Adipose tissue (tissue), 3 donors: ENCODE data around the gene CFAP100. TPM values are rescaled to one million over a fixed set of nuclear protein-coding genes. Genes with fewer than 3 reads are reported as not detected.

ENCODE experiments used
- H3K27ac ChIP-seq: one replicate; pipeline ENCODE4 v1.5.1; 2013; ENCODE audit warnings: low read depth, low read length
- WGBS, 3 donors: extraction: QIAGEN DNeasy Blood & Tissue Kit; methylation state at CpG; one replicate each; pipeline ENCODE4 v1.1.7; 2013; 5-methylcytosine and 5-hydroxymethylcytosine counted together
- polyA plus RNA-seq, 3 donors: library from polyadenylated mRNA; stranded (reverse); fragments of 200-250 nt; gene quantifications; one replicate each; pipeline ENCODE4 v1.2.3, GENCODE V29; 2013
- donor health status: healthy with polysubstance abuse.
- donor health status: Bipolar disorder and iron deficiency.
- donor health status: healthy.

The CFAP100 gene
- polyA plus RNA-seq, 3 donors = not detected

DNA sequence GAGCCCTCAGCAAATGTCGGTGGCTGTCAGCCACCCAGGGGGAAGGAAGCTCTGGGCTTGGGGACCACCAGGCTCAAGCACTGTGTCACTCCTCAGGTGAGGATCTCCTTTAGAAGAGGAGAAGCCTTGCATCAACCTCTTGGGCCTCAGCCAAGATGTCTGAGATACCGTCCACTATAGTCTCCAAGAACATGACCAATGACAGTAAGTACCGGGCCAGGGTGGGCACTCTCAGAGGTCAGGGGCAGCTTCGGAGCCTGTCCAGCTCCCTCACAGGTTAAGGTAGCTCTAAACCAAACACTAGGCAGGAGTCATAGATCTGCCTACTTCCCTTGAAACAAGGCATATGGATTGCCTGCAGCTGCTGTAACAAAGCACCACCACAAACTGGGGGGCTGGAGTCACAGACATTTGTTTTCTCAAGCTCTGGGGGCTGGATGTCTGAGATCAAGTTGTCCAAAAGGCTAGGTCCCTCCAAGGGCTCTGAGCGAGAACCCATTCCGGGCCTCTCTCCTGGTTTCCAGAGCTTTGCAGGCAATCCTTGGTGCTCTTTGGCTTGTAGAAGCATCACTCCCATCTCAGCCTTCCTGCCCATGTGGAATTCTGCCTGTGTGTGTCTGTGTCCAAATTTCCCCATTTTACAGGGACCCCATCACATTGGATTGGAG, 1.3 kb downstream of the CFAP100 start:
- H3K27ac ChIP-seq = no peak overlapping the region
- WGBS, 3 donors = 92 to 96% (median 95%) methylated on average over 6 of the region's 6 CpGs

DNA sequence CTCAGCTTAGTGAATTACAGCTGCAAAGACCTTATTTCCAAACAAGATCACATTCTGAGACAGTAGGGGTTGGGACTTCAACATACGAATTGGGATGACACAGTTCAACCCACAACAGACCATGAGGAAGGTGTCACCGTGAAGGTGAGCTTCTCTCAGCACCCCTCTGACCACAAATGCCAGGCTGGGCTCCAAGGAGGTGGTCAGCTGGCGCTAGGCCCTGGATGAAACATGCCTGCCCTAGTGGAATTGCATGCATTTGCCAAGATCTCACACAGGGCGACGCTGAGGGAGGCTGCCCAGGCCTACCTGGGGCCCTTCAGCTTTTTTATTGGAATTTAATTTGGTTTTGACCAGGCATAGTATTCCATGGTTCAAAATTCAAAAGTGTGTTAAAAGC, 1.8 kb downstream of the CFAP100 start:
- WGBS, 3 donors = 93 to 96% (median 95%) methylated on average over 5 of the region's 5 CpGs
- no peak overlapping the region for H3K27ac ChIP-seq

DNA sequence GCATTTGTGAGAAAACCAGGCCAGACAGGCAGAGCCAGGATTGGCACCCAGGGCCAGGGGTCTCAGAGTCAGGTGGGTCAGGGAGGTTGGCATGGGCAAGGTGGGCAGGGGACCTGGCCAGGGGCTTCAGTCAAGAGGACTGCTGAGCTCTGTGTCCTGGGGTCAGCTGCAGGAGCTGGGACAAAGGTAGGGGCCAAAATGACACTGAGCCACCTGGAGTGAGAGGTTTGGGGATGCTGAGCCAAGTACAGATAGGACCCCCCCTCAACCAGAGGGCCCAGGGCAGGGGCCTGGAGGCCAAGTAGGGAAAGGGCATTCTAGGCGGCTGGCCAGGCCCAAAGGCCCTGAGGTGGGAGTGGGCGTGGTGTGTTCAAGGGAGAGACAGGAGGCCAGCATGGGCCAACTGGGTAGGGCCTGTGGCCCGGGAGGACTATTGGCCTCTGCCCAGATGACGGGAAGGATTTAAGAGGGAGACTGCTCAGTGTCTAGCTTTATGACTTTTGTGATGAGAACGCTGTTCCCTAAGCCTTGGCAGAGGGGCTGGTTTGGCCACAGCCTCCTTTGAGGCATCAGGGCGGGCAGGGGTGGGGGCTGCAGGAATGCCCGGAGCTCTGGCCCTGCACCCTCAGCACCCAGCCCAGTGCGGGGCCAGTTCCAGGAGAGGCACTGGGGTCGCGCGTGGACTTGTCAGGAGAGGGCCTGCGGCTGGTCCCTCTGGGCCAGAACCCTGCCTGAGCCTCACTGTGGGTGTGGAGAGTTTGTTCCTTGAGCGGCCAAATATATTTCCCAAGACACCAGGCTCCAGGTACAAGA, 3.1 kb downstream of the CFAP100 start:
- 76 to 91% (median 82%) methylated on average over 13 of the region's 13 CpGs for WGBS, 3 donors
- H3K27ac ChIP-seq = no peak overlapping the region

DNA sequence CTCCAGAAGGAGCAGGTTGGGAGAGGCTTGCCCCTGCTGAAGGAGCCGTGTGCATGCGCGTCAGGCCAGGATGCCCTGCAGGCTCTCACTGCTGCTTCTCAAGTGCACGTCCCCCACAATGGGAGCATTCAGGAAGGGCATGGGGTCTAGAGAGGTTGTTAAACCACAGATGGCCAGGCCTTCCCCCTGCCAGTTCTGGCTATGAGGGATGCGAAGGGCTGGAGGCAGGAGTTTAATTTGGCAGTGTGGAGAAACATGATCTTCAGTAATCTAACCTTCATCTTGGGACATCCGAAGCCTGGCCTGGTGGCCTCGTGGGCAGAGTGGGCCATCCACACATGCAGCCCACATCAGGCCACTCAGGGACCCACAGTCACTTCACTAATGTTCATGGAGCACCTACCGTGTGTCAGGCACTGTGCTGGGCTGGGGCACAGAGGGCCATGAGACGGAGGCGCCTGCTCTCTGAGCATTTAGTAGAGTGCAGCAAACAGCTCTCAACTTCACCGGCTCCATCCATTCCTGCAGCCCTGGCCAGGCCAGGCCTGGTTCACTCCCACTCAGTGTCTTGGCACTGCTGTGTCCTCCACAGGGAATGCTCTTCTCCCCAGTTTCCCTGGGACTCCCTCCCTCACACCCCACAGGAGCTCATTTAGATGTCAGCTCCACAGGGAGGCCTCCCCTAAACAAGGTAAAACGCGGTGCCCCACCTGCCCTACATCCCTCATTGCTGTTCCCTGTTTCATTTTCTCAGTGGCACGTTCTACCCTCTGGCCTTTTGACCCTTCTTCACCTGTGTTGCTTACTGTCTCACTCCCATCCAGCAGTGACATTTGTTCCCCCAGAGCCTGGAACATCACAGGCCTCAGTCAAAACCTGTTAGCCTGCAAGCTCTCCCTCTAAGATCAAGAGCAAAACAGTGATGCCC, 4.0 kb downstream of the CFAP100 start:
- WGBS, 3 donors = 90 to 93% (median 92%) methylated on average over 14 of the region's 14 CpGs
- no peak overlapping the region for H3K27ac ChIP-seq

DNA sequence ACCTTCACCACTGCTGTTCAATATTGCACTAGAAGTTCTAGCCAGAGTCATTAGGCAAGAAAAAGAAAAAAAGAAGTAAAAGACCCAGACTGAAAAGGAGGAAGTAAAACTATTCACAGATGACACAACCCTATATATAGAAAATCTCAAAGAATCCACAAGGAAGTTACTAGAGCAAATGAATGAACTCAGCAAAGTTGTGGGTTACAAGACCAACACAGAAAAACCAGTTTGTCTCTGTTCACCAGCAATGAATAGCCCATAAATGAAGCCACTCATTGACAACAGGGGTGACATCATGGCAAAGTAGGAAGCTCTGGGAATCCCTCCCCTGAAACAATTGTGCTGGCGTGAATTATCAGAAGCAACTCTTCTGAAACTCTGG, 4.6 kb downstream of the CFAP100 start:
- H3K27ac ChIP-seq = no peak overlapping the region
- WGBS, 3 donors = 69 to 100% (median 89%) methylated on average over 1 of the region's 1 CpG

DNA sequence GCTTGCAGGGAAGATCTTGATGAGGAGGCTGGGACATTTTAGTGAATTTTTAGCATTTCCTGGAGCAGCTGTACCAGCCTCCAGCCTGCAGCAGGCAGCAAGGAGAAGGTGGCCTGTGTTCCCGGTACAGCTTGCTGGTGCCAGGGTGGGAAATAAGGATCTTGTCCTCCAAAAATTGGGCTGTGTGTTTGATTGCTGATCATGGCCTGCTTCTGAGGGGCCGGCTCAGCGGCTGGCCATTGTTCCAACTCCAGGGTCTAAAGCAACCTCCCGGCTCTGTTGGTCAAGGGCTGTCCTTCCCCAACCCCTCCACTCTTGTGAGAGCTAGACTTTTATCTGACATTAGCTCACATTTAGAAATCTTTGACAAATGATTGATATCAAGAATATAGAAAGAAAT, 5.0 kb downstream of the CFAP100 start:
- no peak overlapping the region for H3K27ac ChIP-seq
- WGBS, 3 donors = 86 to 96% (median 94%) methylated on average over 4 of the region's 4 CpGs

DNA sequence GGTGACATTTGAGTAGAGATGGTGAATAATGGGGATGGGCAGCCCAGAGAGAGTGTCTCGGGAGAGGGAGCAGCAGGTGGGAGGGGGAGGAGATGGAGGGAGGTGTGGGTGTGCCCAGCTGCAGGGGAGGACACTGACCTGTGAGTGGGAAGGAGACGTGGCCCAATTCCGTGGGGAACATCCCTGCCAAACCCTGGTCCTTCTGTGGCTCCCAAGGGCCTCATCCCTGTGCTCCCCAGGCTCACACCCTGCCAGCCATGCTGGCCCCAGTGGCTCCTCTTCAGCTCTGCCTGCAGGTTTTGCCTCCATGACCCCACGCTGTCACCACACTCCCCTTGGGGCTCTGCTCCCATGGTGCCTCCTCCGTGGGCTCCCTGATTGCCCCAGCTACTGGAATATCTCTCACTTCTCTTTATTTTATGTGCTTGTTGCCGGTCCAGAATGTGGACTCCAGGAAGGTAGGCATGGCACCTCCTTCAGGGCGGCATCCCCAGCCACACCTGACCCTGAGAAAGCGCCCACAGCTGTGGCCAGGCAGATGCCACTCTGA, 7.0 kb downstream of the CFAP100 start:
- no peak overlapping the region for H3K27ac ChIP-seq
- WGBS, 3 donors = 66 to 74% (median 70%) methylated on average over 7 to 8 of the region's 8 CpGs

DNA sequence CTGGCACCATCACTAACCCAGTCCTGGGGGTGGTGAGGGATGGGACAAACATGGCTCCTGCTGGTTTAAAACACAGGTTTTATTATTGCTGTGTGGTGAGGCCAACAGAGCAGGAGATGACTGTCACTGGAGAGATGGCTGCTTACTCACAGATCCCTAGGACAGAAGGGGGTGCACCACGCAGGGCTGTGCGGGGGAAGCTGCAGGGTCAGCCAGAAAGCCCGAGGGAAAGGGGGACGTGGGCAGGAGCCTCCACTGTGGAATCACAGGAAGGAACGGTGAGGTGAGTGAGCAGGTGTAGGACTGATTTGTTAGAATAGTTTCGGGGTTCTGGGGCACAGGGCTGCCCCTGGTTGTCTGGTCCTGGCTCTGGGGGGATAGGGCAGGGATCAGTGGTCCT, 7.5 kb downstream of the CFAP100 start:
- 67 to 76% (median 74%) methylated on average over 6 of the region's 6 CpGs for WGBS, 3 donors
- no peak overlapping the region for H3K27ac ChIP-seq

DNA sequence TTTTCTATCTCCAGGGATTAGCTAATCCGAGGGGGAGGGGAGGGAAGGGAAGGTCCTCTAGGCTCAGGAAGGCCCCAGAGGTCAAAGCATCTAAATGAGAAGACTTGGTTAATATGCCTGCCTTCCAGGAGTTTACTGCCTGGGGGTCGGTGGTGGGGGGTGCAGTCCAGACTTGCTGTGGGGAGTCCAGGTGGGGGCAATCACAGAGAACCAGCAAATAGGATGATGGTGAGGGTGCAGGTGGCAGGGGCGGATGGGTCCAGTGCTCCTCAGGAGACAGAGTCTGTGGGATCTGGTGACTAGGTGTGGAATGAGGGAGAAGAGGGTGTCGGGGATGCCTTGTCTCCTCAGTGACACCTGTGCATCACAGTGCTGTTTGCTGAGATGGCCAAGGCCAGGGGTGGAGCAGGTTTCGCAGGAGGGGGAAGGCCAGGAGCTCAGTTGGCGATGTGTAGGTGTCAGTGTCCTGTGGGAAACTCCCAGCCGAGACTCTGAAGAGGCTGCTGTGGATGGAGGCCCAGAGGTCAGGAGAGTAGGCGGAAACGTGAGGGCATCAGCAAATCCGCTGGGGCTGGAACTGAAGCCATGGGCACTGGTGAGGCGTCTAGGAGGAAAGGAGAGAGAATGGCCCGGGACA, 8.1 kb downstream of the CFAP100 start:
- H3K27ac ChIP-seq = no peak overlapping the region
- WGBS, 3 donors = 81 to 86% (median 81%) methylated on average over 12 of the region's 12 CpGs

DNA sequence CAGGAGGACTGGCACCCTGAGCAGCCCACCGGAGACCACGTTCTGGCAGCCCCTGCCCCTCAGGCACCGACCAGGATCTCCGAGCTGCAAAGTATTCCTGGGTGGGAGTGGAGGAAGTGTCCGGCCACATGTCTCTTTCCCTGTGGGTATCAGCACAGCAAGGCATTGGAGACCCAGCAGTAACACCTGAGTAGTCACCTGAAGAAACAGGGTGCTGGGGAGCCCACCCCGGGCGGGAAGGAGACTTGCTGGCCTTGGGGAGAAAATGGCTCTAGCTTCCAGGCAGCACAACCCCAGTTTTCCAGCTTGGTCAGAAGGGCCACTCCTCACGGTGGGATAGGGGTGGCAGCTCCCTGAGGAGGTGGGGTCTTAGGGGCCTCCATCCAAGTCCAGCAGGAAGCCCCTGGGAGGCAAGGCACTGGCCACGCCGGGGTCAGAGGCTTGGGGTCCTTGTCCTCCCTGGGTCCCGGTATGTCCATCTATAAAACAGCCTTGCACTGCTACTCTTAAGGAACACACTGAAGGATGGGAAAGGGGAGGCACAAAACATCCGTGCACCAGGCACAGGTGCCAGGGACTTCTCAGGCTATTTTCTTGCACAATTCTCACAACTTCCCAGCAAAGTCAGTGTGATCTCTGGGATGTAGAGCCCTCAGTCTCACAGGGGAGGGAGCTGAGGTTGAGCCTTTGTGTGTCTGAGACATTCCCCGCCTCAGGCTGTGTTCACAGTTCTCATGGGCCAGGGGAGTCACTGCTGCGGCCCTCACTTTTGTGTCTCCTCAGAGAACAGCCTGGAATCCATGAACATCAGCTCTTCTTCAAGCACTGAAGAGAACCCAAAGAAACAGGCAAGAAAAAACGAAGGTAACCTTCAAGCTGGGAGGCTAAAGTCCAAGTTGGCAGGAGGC, 11.9 kb downstream of the CFAP100 start:
- whole genome bisulfite sequencing, 3 donors = 82 to 87% (median 82%) methylated on average over 14 to 15 of the region's 15 CpGs
- no peak overlapping the region for H3K27ac ChIP-seq

DNA sequence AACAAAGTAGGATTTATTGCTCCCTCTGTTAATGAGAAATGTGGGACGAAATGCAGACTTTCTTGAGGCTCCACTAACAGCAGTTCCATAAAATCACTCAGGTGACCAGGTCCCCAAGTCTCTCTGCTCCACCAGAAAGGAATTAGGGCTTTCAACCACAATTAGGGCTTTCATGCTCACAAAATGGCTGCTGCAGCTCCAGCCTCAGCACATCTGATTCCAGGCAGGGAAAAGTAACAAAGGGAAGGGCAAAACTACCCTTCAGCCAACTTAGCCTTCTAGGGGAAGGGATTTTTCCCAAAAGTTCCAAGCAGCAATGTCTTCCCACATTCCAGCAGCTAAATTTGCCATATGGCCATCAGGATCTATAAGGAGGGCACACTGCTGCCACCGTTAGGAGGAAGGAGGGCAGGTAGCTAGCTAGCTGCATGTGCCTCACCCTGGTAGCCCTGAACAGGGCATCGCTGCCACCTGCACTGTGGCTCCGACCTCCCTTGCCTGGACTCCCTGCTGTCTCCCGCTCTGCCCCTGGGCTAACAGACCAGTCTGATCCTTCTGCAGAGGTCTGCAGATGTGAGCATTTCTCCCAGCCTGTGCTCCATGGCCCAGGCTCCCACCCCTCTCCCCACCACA, 12.8 kb downstream of the CFAP100 start:
- WGBS, 3 donors = 81 to 86% (median 85%) methylated on average over 4 to 5 of the region's 5 CpGs
- H3K27ac ChIP-seq = no peak overlapping the region

DNA sequence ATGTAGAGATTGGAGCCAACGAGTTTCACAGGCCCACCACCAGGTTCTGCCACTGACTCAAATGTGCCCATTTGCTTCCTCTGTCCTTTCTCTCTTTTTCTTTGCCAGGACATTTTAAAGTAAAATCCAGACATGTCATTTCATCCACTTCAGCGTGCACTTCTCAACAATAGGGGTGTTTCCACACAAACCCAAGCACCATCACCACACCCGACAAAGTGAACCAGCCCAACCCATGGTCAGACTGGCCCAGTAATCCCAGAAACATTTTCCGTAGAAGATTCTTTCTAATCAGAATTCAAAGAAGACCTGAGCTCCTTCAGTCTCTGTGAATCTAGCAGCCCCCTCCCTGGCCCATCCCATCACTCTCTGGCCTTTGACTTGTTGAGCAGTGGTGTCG, 13.4 kb downstream of the CFAP100 start:
- WGBS, 3 donors = 82 to 89% (median 85%) methylated on average over 5 of the region's 5 CpGs
- no peak overlapping the region for H3K27ac ChIP-seq

DNA sequence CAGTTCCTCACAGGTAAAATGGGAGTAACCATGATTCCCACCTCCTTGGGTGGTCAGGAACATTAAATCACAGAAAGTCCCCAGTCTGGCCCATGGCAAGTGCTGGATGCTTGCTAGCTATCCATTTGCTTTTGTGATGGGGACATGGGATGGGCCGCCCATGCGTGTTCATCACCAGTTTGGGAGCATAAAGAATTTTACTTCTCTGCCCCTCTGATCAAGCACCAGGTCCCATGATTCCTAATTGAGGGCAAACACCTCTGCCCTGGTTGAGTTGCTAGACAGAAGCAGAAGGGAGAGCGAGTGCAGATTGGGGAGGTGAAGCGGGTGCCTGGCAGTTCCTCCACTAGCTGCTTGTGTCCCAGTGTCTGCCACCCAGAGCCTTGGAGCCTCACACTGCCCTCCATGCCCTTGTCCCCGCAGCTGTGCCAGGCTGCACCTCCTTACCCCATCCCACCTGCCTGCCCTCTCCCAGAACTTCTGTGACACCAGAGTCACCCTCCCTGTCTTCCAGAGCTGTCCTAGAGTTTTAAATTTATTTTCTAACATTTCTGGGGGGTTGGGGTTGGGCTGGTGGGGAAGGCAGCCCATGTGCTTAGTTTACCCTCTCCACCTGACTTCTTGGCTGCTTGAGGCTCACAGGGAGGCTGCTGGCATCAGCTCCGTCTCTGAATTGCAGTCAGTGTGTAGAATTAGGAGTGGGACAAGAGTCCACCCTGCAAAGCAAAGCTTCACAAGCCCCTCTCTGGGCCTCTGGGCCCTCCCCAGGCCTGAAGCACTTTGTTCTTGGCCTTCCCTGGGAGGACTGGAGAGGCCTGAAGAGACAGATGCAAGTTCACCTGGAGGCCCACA, 18.4 kb downstream of the CFAP100 start:
- H3K27ac ChIP-seq = no peak overlapping the region
- 87 to 95% (median 89%) methylated on average over 6 of the region's 6 CpGs for WGBS, 3 donors

DNA sequence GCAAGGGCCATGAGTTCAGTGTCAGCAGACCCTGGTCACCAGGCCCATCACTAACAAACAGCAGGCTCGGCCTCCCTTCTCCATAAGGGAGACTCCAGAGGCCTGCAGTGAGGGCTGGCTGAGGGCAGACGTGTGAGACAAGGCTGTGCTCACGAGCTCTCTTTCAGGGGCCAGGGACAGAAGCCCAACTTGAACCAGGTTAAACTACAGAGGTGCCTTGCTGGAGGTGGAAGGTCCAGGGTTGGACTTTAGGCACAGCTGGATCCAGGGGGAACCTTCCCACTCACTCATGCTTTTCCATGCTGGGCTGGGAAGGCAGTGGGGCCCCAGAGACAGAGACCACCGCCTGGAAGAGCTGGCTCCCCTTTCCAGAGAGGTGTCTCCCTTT, 19.0 kb downstream of the CFAP100 start:
- 74 to 79% (median 75%) methylated on average over 4 of the region's 4 CpGs for WGBS, 3 donors
- no peak overlapping the region for H3K27ac ChIP-seq

DNA sequence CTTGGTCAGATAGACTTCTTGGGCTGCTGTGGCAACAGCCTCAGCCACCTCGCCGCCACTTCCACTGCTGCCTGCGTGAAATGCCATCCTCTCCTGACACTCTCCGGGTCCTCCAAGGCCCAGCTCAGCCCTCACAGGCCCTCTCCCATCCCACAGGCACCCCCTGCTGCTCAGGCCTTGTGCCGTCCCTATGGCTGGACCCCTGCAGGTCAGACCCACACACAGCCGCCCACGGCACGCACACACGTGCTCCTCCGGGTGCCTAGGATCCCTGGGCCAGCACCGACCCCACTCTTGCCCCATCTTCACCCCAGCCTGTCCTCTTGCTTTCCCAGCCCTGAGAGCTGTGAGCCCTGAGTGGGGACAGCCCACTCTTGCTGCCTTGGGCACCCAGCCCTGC, 19.7 kb downstream of the CFAP100 start:
- H3K27ac ChIP-seq = no peak overlapping the region
- WGBS, 3 donors = 91 to 93% (median 93%) methylated on average over 11 of the region's 11 CpGs
